DND-41 (cell line): ENCODE data around the gene HCST.

Experiments
- ATAC-seq: fragments of 200-7000 bp; cut with Tn5 transposase; 3 replicates; pipeline ENCODE4 v1.9.1; 2021; ENCODE audit warnings: low read depth; ENCODE audit not compliant: insufficient read depth
- DNase-seq: peaks from one replicate; pipeline ENCODE4 v3.0.0-alpha.2; 2020
- H2AFZ ChIP-seq: 2 replicates; pipeline ENCODE4 v1.6.0; 2012; ENCODE audit warnings: low read depth, low read length
- H3K27ac ChIP-seq: 2 replicates; pipeline ENCODE4 v1.5.1; 2012; ENCODE audit warnings: low read length, inconsistent platforms
- H3K27me3 ChIP-seq: fragments of 200-600 bp; sonication (generic); 2 replicates; pipeline ENCODE4 v1.6.0; 2012; ENCODE audit warnings: low read length, mild to moderate bottlenecking, inconsistent platforms; ENCODE audit not compliant: insufficient read depth, poor library complexity
- H3K36me3 ChIP-seq: 2 replicates; pipeline ENCODE4 v1.5.1; 2012; ENCODE audit warnings: low read length, inconsistent platforms; ENCODE audit not compliant: insufficient read depth
- H3K4me1 ChIP-seq: 2 replicates; pipeline ENCODE4 v1.5.1; 2012; ENCODE audit warnings: mild to moderate bottlenecking, low read length; ENCODE audit not compliant: insufficient read depth
- H3K4me2 ChIP-seq: 2 replicates; pipeline ENCODE4 v1.6.0; 2012; ENCODE audit warnings: mild to moderate bottlenecking, moderate library complexity, low read length, inconsistent platforms; ENCODE audit not compliant: insufficient read depth
- H3K4me3 ChIP-seq, 2 experiments: fragments of 200-600 bp in 1 of 2; shearing (Covaris generic) in 1 of 2; 2 replicates each; pipeline ENCODE4 v1.5.1; 2012 to 2016; ENCODE audit warnings: inconsistent platforms in 2 of 2, low read length in 2 of 2, mild to moderate bottlenecking in 2 of 2, low read depth in 1 of 2, moderate library complexity in 1 of 2
- H3K79me2 ChIP-seq: 2 replicates; pipeline ENCODE4 v1.6.0; 2012; ENCODE audit warnings: low read length, inconsistent platforms; ENCODE audit not compliant: insufficient read depth
- H3K9ac ChIP-seq: 2 replicates; pipeline ENCODE4 v1.6.0; 2012; ENCODE audit warnings: low read depth, mild to moderate bottlenecking, inconsistent platforms, low read length, moderate library complexity
- H3K9me3 ChIP-seq: 2 replicates; pipeline ENCODE4 v1.5.1; 2012; ENCODE audit warnings: low read length, moderate library complexity, mild to moderate bottlenecking, inconsistent platforms; ENCODE audit not compliant: insufficient read depth, severe bottlenecking
- H4K20me1 ChIP-seq: 2 replicates; pipeline ENCODE4 v1.6.0; 2012; ENCODE audit warnings: low read length; ENCODE audit not compliant: insufficient read depth
- CTCF ChIP-seq: IDR thresholded peaks from 2 replicates; pipeline ENCODE4 v1.5.1; 2012; ENCODE audit warnings: borderline replicate concordance, low read length, moderate library complexity, mild to moderate bottlenecking; ENCODE audit not compliant: poor library complexity, severe bottlenecking; ENCODE audit errors: extremely low read depth
- EZH2 ChIP-seq: IDR thresholded peaks from 3 replicates; pipeline ENCODE4 v1.6.1; 2012; ENCODE audit warnings: borderline replicate concordance, low read depth, mild to moderate bottlenecking, moderate library complexity, low read length, inconsistent platforms; ENCODE audit not compliant: severe bottlenecking

Gene HCST

GRCh38 chr19:35901854-35902661 is at the start of gene HCST:
HCST (plus strand) TSS chr19:35902529; CDS start chr19:35902594, 65 bp downstream.
- Histone ChIP-seq H3K79me2 (peaks cover 10% of the 10 kb centered on the region; the same call in 1 of the 2 replicates), H3K36me3 (peaks cover 6% of the 10 kb centered on the region), H3K4me2 (peak within 1 kb of the TSS; percentile 98), H4K20me1 (no peaks in the 10 kb centered on the region), H3K9me3 (no peaks in the 10 kb centered on the region), H3K27me3 (no peaks in the 10 kb centered on the region), H3K4me3 (peak within 1 kb of the TSS; percentile 7 to 55; a peak in 3 of 4 replicates), H3K9ac (peak within 1 kb of the TSS; percentile 52), H3K27ac (peak within 1 kb of the TSS; percentile 40), H2AFZ (peak within 1 kb of the TSS; percentile 70), H3K4me1 (peaks cover 52% of the 10 kb centered on the region)
- TF ChIP-seq CTCF (no peak), EZH2 (no peak)
- peak; percentile 50 for DNase-seq
- ATAC-seq: no peak

- H3K79me2 ChIP-seq: no peaks in the 10 kb centered on the region
- H3K4me1 ChIP-seq: peaks cover 21% of the 10 kb centered on the region
- no peak overlapping the region for H3K9ac ChIP-seq
- H3K27me3 ChIP-seq: peaks cover 12% of the 10 kb centered on the region
- ATAC-seq (no peak), DNase-seq (no peak)
- TF ChIP-seq CTCF: no peak
- no peak for TF ChIP-seq EZH2
- no peak overlapping the region for H3K4me2 ChIP-seq
- H3K4me3 ChIP-seq: no peak overlapping the region
- H3K9me3 ChIP-seq: no peaks in the 10 kb centered on the region
- H3K36me3 ChIP-seq: no peaks in the 10 kb centered on the region
- no peaks in the 10 kb centered on the region; the same call in 1 of the 2 replicates for H4K20me1 ChIP-seq
- H2AFZ ChIP-seq: no peak overlapping the region
- H3K27ac ChIP-seq: no peak overlapping the region
Observed at GRCh38 chr19:35853038-35853756, 49.1 kb upstream of the HCST start.

- Histone ChIP-seq H3K9me3 (no peaks in the 10 kb centered on the region), H3K36me3 (no peaks in the 10 kb centered on the region), H3K4me3 (peak within 1 kb of the TSS; percentile 27 to 66; a peak in 3 of 4 replicates), H3K4me2 (peak within 1 kb of the TSS; percentile 88), H3K4me1 (peaks cover 21% of the 10 kb centered on the region), H3K27me3 (peaks cover 12% of the 10 kb centered on the region), H2AFZ (peak within 1 kb of the TSS; percentile 89), H4K20me1 (no peaks in the 10 kb centered on the region), H3K27ac (peak within 1 kb of the TSS; percentile 37), H3K79me2 (no peaks in the 10 kb centered on the region), H3K9ac (peak within 1 kb of the TSS; percentile 53)
- DNase-seq (peak; percentile 76), ATAC-seq (peak; percentile 87)
- no peak for TF ChIP-seq CTCF
- TF ChIP-seq EZH2: peak; percentile 14
Observed at GRCh38 chr19:35856546-35857149, 45.7 kb upstream of the HCST start, which contains the start of gene KIRREL2. KIRREL2 (plus strand) TSS chr19:35856911; CDS start chr19:35857120, 209 bp downstream.
